ELF-1 (cell line): ENCODE results near the gene LRRC27.
A peak's percentile ranks its signal among the peaks of the same experiment; 100 is the strongest.
"Not testable (repeated sequence)": the region's sequence is repeated elsewhere in the genome, so short reads cannot be mapped to it uniquely, and the experiment has no call there.

Experiments used
- DNase-seq: peaks from one replicate; pipeline ENCODE4 v3.0.0-alpha.2; 2016; ENCODE audit warnings: low read depth, low spot score

Gene LRRC27

GRCh38 chr10:132331601-132332432 lies at the start of gene LRRC27:
LRRC27 (plus strand) TSS chr10:132332193; CDS start chr10:132333525, 1,332 bp downstream.
- peak; percentile 97 for DNase-seq

- peak; percentile 21 for DNase-seq
Observed at GRCh38 chr10:132282667-132283603, 49.1 kb upstream of the LRRC27 start.

- DNase-seq = no peak
Observed at GRCh38 chr10:132283604-132284382, 48.2 kb upstream of the LRRC27 start.

GRCh38 chr10:132289439-132289838 lies 42.6 kb upstream of the LRRC27 start:
- DNase-seq = no peak

GRCh38 chr10:132290631-132291030 lies 41.4 kb upstream of the LRRC27 start:
- no peak for DNase-seq

GRCh38 chr10:132291826-132292225 lies 40.2 kb upstream of the LRRC27 start:
- DNase-seq = no peak

GRCh38 chr10:132292287-132293200 lies 39.4 kb upstream of the LRRC27 start:
- no peak for DNase-seq

- DNase-seq = peak; percentile 46
Observed at GRCh38 chr10:132293201-132293812, 38.7 kb upstream of the LRRC27 start.

GRCh38 chr10:132293813-132294520 lies 38.0 kb upstream of the LRRC27 start:
- DNase-seq = peak; percentile 23

- DNase-seq = peak; percentile 69
Observed at GRCh38 chr10:132294561-132295318, 37.3 kb upstream of the LRRC27 start.

- not testable (repeated sequence) for DNase-seq
Observed at GRCh38 chr10:132295481-132295880, 36.5 kb upstream of the LRRC27 start.

- no peak for DNase-seq
Observed at GRCh38 chr10:132296666-132297443, 35.1 kb upstream of the LRRC27 start.

GRCh38 chr10:132297526-132297925 lies 34.5 kb upstream of the LRRC27 start:
- no peak for DNase-seq

- DNase-seq = no peak
Observed at GRCh38 chr10:132298038-132298881, 33.7 kb upstream of the LRRC27 start.

GRCh38 chr10:132299371-132300336 lies 32.3 kb upstream of the LRRC27 start:
- DNase-seq = no peak

GRCh38 chr10:132300582-132300981 lies 31.4 kb upstream of the LRRC27 start:
- no peak for DNase-seq
